Ishikawa (cell line): ENCODE results near the gene CACNA2D3.

Experiments
- CEBPB ChIP-seq: IDR thresholded peaks from 2 replicates; pipeline ENCODE4 v1.6.1; 2012
- FOXM1 ChIP-seq: IDR thresholded peaks from 2 replicates; pipeline ENCODE4 v1.6.1; 2012; ENCODE audit warnings: low read depth, borderline replicate concordance
- MAX ChIP-seq: IDR thresholded peaks from 2 replicates; pipeline ENCODE4 v1.6.1; 2012
- TCF12 ChIP-seq: IDR thresholded peaks from 2 replicates; pipeline ENCODE4 v1.6.1; 2012; ENCODE audit warnings: low read depth
- YY1 ChIP-seq: IDR thresholded peaks from 2 replicates; pipeline ENCODE4 v1.6.1; 2012; ENCODE audit warnings: low read depth
- ZBTB7A ChIP-seq: IDR thresholded peaks from 2 replicates; pipeline ENCODE4 v1.6.1; 2012; ENCODE audit warnings: low read depth

- TF ChIP-seq ZBTB7A (no peak), FOXM1 (no peak), TCF12 (no peak), CEBPB (no peak), MAX (no peak), YY1 (no peak)
Observed at GRCh38 chr3:54758461-54758860, 636.1 kb downstream of the CACNA2D3 start.
